GM12878 (cell line): Measurements from ENCODE around the gene KRT78. TPM values are rescaled to one million over a fixed set of nuclear protein-coding genes. Genes with fewer than 3 reads are reported as not detected.

Experiments used
- ATAC-seq: fragments of 200-7000 bp; cut with Tn5 transposase; 3 replicates; pipeline ENCODE4 v1.9.1; 2020; ENCODE audit warnings: mild to moderate bottlenecking, moderate library complexity
- BruUV-seq: library from RNA; stranded (reverse); fragments of 400-500 nt; replicated peaks from 2 replicates; lab custom pipeline; 2021; lab: Mats Ljungman, UMichigan
- CTCF ChIA-PET: fragments of 300-600 bp; sonication (Branson Sonifier 250); formaldehyde crosslinking; extraction: SDS; loops from one replicate; lab custom pipeline; 2021; ENCODE audit warnings: inconsistent platforms; lab: Yijun Ruan, JAX
- POLR2A ChIA-PET: fragments of 350-600 bp; formaldehyde crosslinking; extraction: SDS; loops from one replicate; lab custom pipeline; 2021; ENCODE audit warnings: inconsistent platforms; lab: Charles Lee
- RAD21 ChIA-PET: fragments of 300-600 bp; sonication (Branson Sonifier 250); formaldehyde crosslinking; loops from one replicate; lab custom pipeline; 2023; ENCODE audit warnings: antibody characterized with exemption; ENCODE audit not compliant: unreplicated experiment; lab: Charles Lee
- SMC1A ChIA-PET: fragments of 300-600 bp; sonication (Branson Sonifier 250); formaldehyde crosslinking; loops from one replicate; lab custom pipeline; 2023; ENCODE audit not compliant: unreplicated experiment, uncharacterized antibody; lab: Charles Lee
- DNase-seq: peaks from one replicate; pipeline ENCODE4 v3.0.0-alpha.2; 2011; ENCODE audit warnings: low read depth, low spot score
- FAIRE-seq: peaks from 3 replicates; lab custom pipeline; 2011; peaks lifted over from hg19 to GRCh38; lab: Jason Lieb, UNC
- H2AFZ ChIP-seq: 2 replicates; pipeline ENCODE4 v1.6.0; 2011; ENCODE audit warnings: low read depth, low read length, control low read depth; ENCODE audit not compliant: control insufficient read depth
- H3K27ac ChIP-seq: 2 replicates; pipeline ENCODE4 v1.5.1; 2011; ENCODE audit warnings: control low read depth; ENCODE audit not compliant: control insufficient read depth, insufficient read depth
- H3K27me3 ChIP-seq, 2 experiments: replicated peaks in 1 of 2; 2 replicates each; pipeline versions ENCODE4 v1.6.0 to v1.6.1; 2011; ENCODE audit warnings: low read length in 1 of 2; ENCODE audit not compliant: control insufficient read depth in 2 of 2, insufficient read depth in 2 of 2
- H3K36me3 ChIP-seq, 2 experiments: 2 replicates each; pipeline ENCODE4 v1.5.1; 2011; ENCODE audit warnings: low read length in 1 of 2; ENCODE audit not compliant: control insufficient read depth in 2 of 2, insufficient read depth in 2 of 2
- H3K4me1 ChIP-seq: 2 replicates; pipeline ENCODE4 v1.6.1; 2011; ENCODE audit warnings: mild to moderate bottlenecking, low read length, moderate library complexity, mixed read lengths; ENCODE audit not compliant: control insufficient read depth, insufficient read depth
- H3K4me2 ChIP-seq: 2 replicates; pipeline ENCODE4 v1.6.0; 2011; ENCODE audit warnings: control low read depth; ENCODE audit not compliant: control insufficient read depth, insufficient read depth
- H3K4me3 ChIP-seq: fragments of 200-600 bp; sonication (generic); 2 replicates; pipeline ENCODE4 v1.5.1; 2016
- H3K79me2 ChIP-seq: 2 replicates; pipeline ENCODE4 v1.6.0; 2011; ENCODE audit warnings: low read length; ENCODE audit not compliant: control insufficient read depth, insufficient read depth
- H3K9ac ChIP-seq: 2 replicates; pipeline ENCODE4 v1.8.0; 2011; ENCODE audit warnings: low read length, control low read depth, mixed read lengths; ENCODE audit not compliant: control insufficient read depth, insufficient read depth
- H3K9me3 ChIP-seq: replicated peaks from 3 replicates; pipeline ENCODE4 v1.5.1; 2011; ENCODE audit warnings: mild to moderate bottlenecking, low read length; ENCODE audit not compliant: control insufficient read depth, insufficient read depth
- H4K20me1 ChIP-seq: 2 replicates; pipeline ENCODE4 v1.6.0; 2011; ENCODE audit not compliant: control insufficient read depth, insufficient read depth
- FOXK2 ChIP-seq: fragments of 450-650 bp; IDR thresholded peaks from 2 replicates; pipeline ENCODE4 v1.6.1; 2017; ENCODE audit warnings: mild to moderate bottlenecking, moderate library complexity
- IKZF2 ChIP-seq, 2 experiments: fragments of 450-650 bp; IDR thresholded peaks; 2 replicates each; pipeline ENCODE4 v1.6.1; 2017; ENCODE audit warnings: mild to moderate bottlenecking in 2 of 2, moderate library complexity in 2 of 2
- JUND ChIP-seq: IDR thresholded peaks from 2 replicates; pipeline ENCODE4 v1.6.1; 2012; ENCODE audit warnings: low read depth, mild to moderate bottlenecking, low read length, improper control_type of control experiment, moderate library complexity
- MAX ChIP-seq: IDR thresholded peaks from 2 replicates; pipeline ENCODE4 v1.6.1; 2012; ENCODE audit warnings: low read depth, low read length, improper control_type of control experiment
- NR2C2 ChIP-seq: IDR thresholded peaks from 2 replicates; pipeline ENCODE4 v1.6.1; 2011; ENCODE audit warnings: borderline replicate concordance, low read depth; ENCODE audit not compliant: control insufficient read depth, insufficient read length
- SIN3A ChIP-seq: IDR thresholded peaks from 2 replicates; pipeline ENCODE4 v1.6.1; 2012; ENCODE audit warnings: low read depth, low read length, improper control_type of control experiment
- SUPT20H ChIP-seq: IDR thresholded peaks from 2 replicates; pipeline ENCODE4 v1.6.1; 2011; ENCODE audit warnings: low read depth, mild to moderate bottlenecking, low read length, moderate library complexity, borderline replicate concordance; ENCODE audit not compliant: control insufficient read depth
- TCF12 ChIP-seq: IDR thresholded peaks from 2 replicates; pipeline ENCODE4 v1.6.1; 2011; ENCODE audit warnings: low read depth, mild to moderate bottlenecking, low read length
- USF2 ChIP-seq: IDR thresholded peaks from 2 replicates; pipeline ENCODE4 v1.6.1; 2011; ENCODE audit warnings: low read depth, low read length, improper control_type of control experiment, borderline replicate concordance
- ZBTB40 ChIP-seq: fragments of 450-650 bp; IDR thresholded peaks from 2 replicates; pipeline ENCODE4 v1.6.1; 2016; ENCODE audit warnings: mild to moderate bottlenecking, moderate library complexity, borderline replicate concordance
- WGBS: methylation state at CpG from one replicate; pipeline ENCODE4 v1.1.6; 2016; ENCODE audit warnings: low lambda C conversion rate; ENCODE audit not compliant: insufficient replicate concordance, insufficient coverage; ENCODE audit errors: missing lambda C conversion rate; 5-methylcytosine and 5-hydroxymethylcytosine counted together
- in situ Hi-C: fragments of 300-500 bp; cut with MboI; formaldehyde crosslinking; loops from 9 replicates; pipeline ENCODE4 v1.14.3; 2018; ENCODE audit warnings: mixed read lengths
- intact Hi-C: fragments of 100-400 bp; cut with micrococcal nuclease; formaldehyde crosslinking; loops from one replicate; pipeline ENCODE4 v1.14.2; 2022; ENCODE audit not compliant: unreplicated experiment
- polyA plus RNA-seq, 11 experiments: library from polyadenylated mRNA; depleted of rRNA in 4 of 11; unstranded in 6 of 11; stranded (reverse) in 5 of 11; fragments of >200 nt; fragmentation: Nextera tagmentation in 4 of 11; fragmentation: Illumina TruSeq in 1 of 11; extraction: Ambion mirVana in 4 of 11; extraction: Trizol in 1 of 11; gene quantifications; 1 replicate in 1 of 11; 2 replicates in 10 of 11; pipeline versions ENCODE4 v1.2.1 to v1.2.3, GENCODE V29; 2011 to 2016; ENCODE audit warnings: inconsistent platforms in 2 of 11, missing spikeins in 2 of 11, low read depth in 1 of 11
- total RNA-seq, 4 experiments: library from RNA; depleted of rRNA in 3 of 4; stranded (reverse); fragments of >200 nt in 3 of 4; fragmentation: Illumina TruSeq in 1 of 4; extraction: Trizol in 1 of 4; gene quantifications; 2 replicates each; pipeline versions ENCODE4 v1.2.1 to v1.2.3, GENCODE V29; 2013 to 2021

The KRT78 gene
- total and polyA plus RNA-seq, 10 of the 15 experiments (the other 5 are each of a cell fraction or from before 2014, with no cell fraction given) = 0.07 TPM; not detected in 9

GRCh38 chr12:52806821-52807543 is 41.8 kb downstream of the KRT78 start:
- Histone ChIP-seq H4K20me1 (no peaks in the 10 kb centered on the region), H3K36me3 (no peaks in the 10 kb centered on the region), H3K9ac (no peak overlapping the region), H3K27ac (no peak overlapping the region), H3K4me2 (no peak overlapping the region), H3K79me2 (no peaks in the 10 kb centered on the region), H3K4me3 (no peak overlapping the region), H3K9me3 (no peaks in the 10 kb centered on the region), H2AFZ (no peak overlapping the region), H3K4me1 (no peaks in the 10 kb centered on the region), H3K27me3 (peaks cover 0 to 5% of the 10 kb centered on the region in 2 experiments; a peak in 1 of 4 replicates)
- ChIA-PET RAD21 (interaction anchor here (0.5 kb wide), 1 partner anchor 687 kb away, joined by 3 read pairs; no protein-coding TSS in a partner anchor), POLR2A (no interaction called here), CTCF (no interaction called here), SMC1A (no interaction called here)
- TF ChIP-seq SIN3A (no peak), MAX (no peak), TCF12 (no peak), IKZF2 (IDR thresholded peaks at IDR 0.05) (no peak), SUPT20H (no peak), NR2C2 (no peak), USF2 (no peak), FOXK2 (no peak), JUND (no peak), ZBTB40 (no peak)
- ATAC-seq (no peak), DNase-seq (no peak), FAIRE-seq (no peak)
- intact Hi-C loops = no loop called here
- no TSS peak for BruUV-seq
- in situ Hi-C loops = no loop called here
- WGBS = 14% methylated on average over 11 of the region's 11 CpGs
